Stomach (tissue), 4 donors: ENCODE measurements around the gene PARL.

Source experiments
- CTCF ChIP-seq, 7 experiments: fragments of 450-650 bp in 4 of 7; fragments of 200-600 bp in 3 of 7; sonication (generic) in 3 of 7; IDR thresholded peaks; one replicate each; pipeline ENCODE4 v1.5.1; 2016 to 2019; ENCODE audit warnings: antibody characterized with exemption in 7 of 7, control low read depth in 2 of 7, mild to moderate bottlenecking in 1 of 7
- EP300 ChIP-seq: sonication (generic); formaldehyde crosslinking; IDR thresholded peaks from one replicate; pipeline ENCODE4 v1.6.1; 2017; ENCODE audit warnings: antibody characterized with exemption
- POLR2A ChIP-seq, 4 donors: fragments of 450-650 bp; IDR thresholded peaks; one replicate each; pipeline ENCODE4 v1.6.1; 2016; ENCODE audit warnings: antibody characterized with exemption in 4 of 4, control low read depth in 2 of 4, mild to moderate bottlenecking in 1 of 4, moderate library complexity in 1 of 4
- POLR2AphosphoS5 ChIP-seq, 3 donors: sonication (generic); formaldehyde crosslinking; IDR thresholded peaks; one replicate each; pipeline ENCODE4 v1.6.1; 2016; ENCODE audit warnings: antibody characterized with exemption in 3 of 3

- TF ChIP-seq POLR2AphosphoS5 (IDR thresholded peaks at IDR 0.05): no peak
- TF ChIP-seq CTCF (IDR thresholded peaks at IDR 0.05): no peak
- TF ChIP-seq POLR2A (IDR thresholded peaks at IDR 0.05): no peak
- no peak for TF ChIP-seq EP300
Measured at GRCh38 chr3:183811638-183812037, 73.0 kb downstream of the PARL start.
